RKO (cell line): ENCODE data around the gene AKR1C4.

ENCODE experiments used
- DNase-seq: peaks from one replicate; pipeline ENCODE4 v3.0.0-alpha.2; 2016; ENCODE audit warnings: low spot score

The AKR1C4 gene

DNA sequence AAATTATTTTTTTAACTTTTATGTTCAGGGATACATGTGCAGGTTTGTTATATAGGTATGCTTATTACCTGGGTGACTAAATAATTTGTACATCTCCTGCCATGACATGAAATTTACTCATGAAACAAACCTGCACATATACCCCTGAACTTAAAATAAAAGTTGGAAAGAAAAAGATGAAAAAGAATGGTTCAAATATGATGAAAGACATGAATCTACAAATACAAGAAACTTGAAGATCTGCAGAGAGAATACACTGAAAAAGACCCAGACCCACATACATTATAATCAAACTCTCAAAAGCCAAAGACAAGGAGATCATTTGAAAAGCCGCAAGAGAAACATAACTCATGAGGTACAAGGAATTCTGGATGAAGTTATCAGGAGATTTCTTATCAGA lies 70.2 kb downstream of the AKR1C4 start:
- no peak for DNase-seq

DNA sequence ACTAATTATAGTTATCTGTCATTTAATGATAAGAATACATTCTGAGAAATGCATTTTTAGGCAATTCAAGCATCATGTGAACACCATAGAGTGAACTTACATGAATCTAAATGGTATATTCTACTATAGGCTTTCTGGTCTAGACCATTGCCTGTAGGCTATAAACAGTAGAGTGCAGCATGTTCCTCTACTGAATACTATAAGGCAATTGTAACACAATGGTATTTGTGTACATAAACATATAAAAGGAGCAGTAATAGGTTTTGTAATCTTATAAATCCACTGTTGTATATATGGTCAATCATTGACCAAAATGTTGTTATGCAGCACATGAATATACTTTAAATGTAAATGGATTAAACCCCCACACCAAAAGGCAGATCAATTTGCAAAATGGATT lies 71.6 kb downstream of the AKR1C4 start:
- no peak for DNase-seq
